Measurements from ENCODE around the gene MB21D2. TPM values are rescaled to one million over a fixed set of nuclear protein-coding genes. Genes with fewer than 3 reads are reported as not detected.

Gene MB21D2
- polyA plus RNA-seq, 2 donors: 0.61 to 1.6 TPM

GRCh38 chr3:192927016-192927415 lies 9.4 kb upstream of the MB21D2 start:
- H3K4me3 ChIP-seq (ENCODE audit: low read depth in 1 of 2, low read length in 2 of 2): no peak overlapping the region
- whole genome bisulfite sequencing, 2 donors: 83 to 87% methylated on average over 3 of the region's 3 CpGs
- H3K27ac ChIP-seq (ENCODE audit: low read depth in 2 of 2, low read length in 1 of 2): no peak overlapping the region
- H3K36me3 ChIP-seq (ENCODE audit: control insufficient read depth in 2 of 2, insufficient read depth in 2 of 2, low read length in 1 of 2): no peaks in the 10 kb centered on the region
- H3K27me3 ChIP-seq (ENCODE audit: control insufficient read depth in 1 of 2, insufficient read depth in 2 of 2, low read length in 2 of 2): no peaks in the 10 kb centered on the region
- no peaks in the 10 kb centered on the region for H3K4me1 ChIP-seq (ENCODE audit: control insufficient read depth in 2 of 2, insufficient read depth in 2 of 2, low read length in 1 of 2)
- H3K9me3 ChIP-seq (ENCODE audit: control insufficient read depth in 2 of 2, insufficient read depth in 1 of 2, low read depth in 1 of 2, low read length in 1 of 2): no peaks in the 10 kb centered on the region

- no peaks in the 10 kb centered on the region for H3K36me3 ChIP-seq (ENCODE audit: control insufficient read depth in 2 of 2, insufficient read depth in 2 of 2, low read length in 1 of 2)
- WGBS, 2 donors: 66 to 82% methylated on average over 2 of the region's 2 CpGs
- peaks cover 0 to 1% of the 10 kb centered on the region in 2 donors for H3K27me3 ChIP-seq (ENCODE audit: control insufficient read depth in 1 of 2, insufficient read depth in 2 of 2, low read length in 2 of 2)
- H3K4me1 ChIP-seq (ENCODE audit: control insufficient read depth in 2 of 2, insufficient read depth in 2 of 2, low read length in 1 of 2): no peaks in the 10 kb centered on the region
- H3K4me3 ChIP-seq (ENCODE audit: low read depth in 1 of 2, low read length in 2 of 2): no peak overlapping the region
- H3K9me3 ChIP-seq (ENCODE audit: control insufficient read depth in 2 of 2, insufficient read depth in 1 of 2, low read depth in 1 of 2, low read length in 1 of 2): no peaks in the 10 kb centered on the region
- H3K27ac ChIP-seq (ENCODE audit: low read depth in 2 of 2, low read length in 1 of 2): no peak overlapping the region
These were observed 6.1 kb upstream of the MB21D2 start for GRCh38 chr3:192923731-192924130.

- H3K27ac ChIP-seq (ENCODE audit: low read depth in 2 of 2, low read length in 1 of 2): no peak overlapping the region
- no peak overlapping the region for H3K4me3 ChIP-seq (ENCODE audit: low read depth in 1 of 2, low read length in 2 of 2)
- H3K36me3 ChIP-seq (ENCODE audit: control insufficient read depth in 2 of 2, insufficient read depth in 2 of 2, low read length in 1 of 2): no peaks in the 10 kb centered on the region
- no peaks in the 10 kb centered on the region for H3K4me1 ChIP-seq (ENCODE audit: control insufficient read depth in 2 of 2, insufficient read depth in 2 of 2, low read length in 1 of 2)
- no peaks in the 10 kb centered on the region for H3K9me3 ChIP-seq (ENCODE audit: control insufficient read depth in 2 of 2, insufficient read depth in 1 of 2, low read depth in 1 of 2, low read length in 1 of 2)
- H3K27me3 ChIP-seq (ENCODE audit: control insufficient read depth in 1 of 2, insufficient read depth in 2 of 2, low read length in 2 of 2): peaks cover 0 to 2% of the 10 kb centered on the region in 2 donors
These were observed 4.1 kb upstream of the MB21D2 start for GRCh38 chr3:192921793-192922192.

- Histone ChIP-seq H3K4me3 (ENCODE audit: low read depth in 1 of 2, low read length in 2 of 2) (no peak overlapping the region), H3K4me1 (ENCODE audit: control insufficient read depth in 2 of 2, insufficient read depth in 2 of 2, low read length in 1 of 2) (no peaks in the 10 kb centered on the region), H3K9me3 (ENCODE audit: control insufficient read depth in 2 of 2, insufficient read depth in 1 of 2, low read depth in 1 of 2, low read length in 1 of 2) (no peaks in the 10 kb centered on the region), H3K27ac (ENCODE audit: low read depth in 2 of 2, low read length in 1 of 2) (no peak overlapping the region), H3K27me3 (ENCODE audit: control insufficient read depth in 1 of 2, insufficient read depth in 2 of 2, low read length in 2 of 2) (peaks cover 0 to 2% of the 10 kb centered on the region in 2 donors), H3K36me3 (ENCODE audit: control insufficient read depth in 2 of 2, insufficient read depth in 2 of 2, low read length in 1 of 2) (no peaks in the 10 kb centered on the region)
- WGBS, 2 donors: 91 to 95% methylated on average over 3 of the region's 3 CpGs
These were observed 2.8 kb upstream of the MB21D2 start for GRCh38 chr3:192920411-192920810.

- WGBS, 2 donors: 75 to 87% methylated on average over 10 of the region's 10 CpGs
- Histone ChIP-seq H3K27me3 (ENCODE audit: control insufficient read depth in 1 of 2, insufficient read depth in 2 of 2, low read length in 2 of 2) (peaks cover 0 to 2% of the 10 kb centered on the region in 2 donors), H3K36me3 (ENCODE audit: control insufficient read depth in 2 of 2, insufficient read depth in 2 of 2, low read length in 1 of 2) (no peaks in the 10 kb centered on the region), H3K27ac (ENCODE audit: low read depth in 2 of 2, low read length in 1 of 2) (no peak overlapping the region), H3K9me3 (ENCODE audit: control insufficient read depth in 2 of 2, insufficient read depth in 1 of 2, low read depth in 1 of 2, low read length in 1 of 2) (no peaks in the 10 kb centered on the region), H3K4me3 (ENCODE audit: low read depth in 1 of 2, low read length in 2 of 2) (no peak overlapping the region), H3K4me1 (ENCODE audit: control insufficient read depth in 2 of 2, insufficient read depth in 2 of 2, low read length in 1 of 2) (no peaks in the 10 kb centered on the region)
These were observed 2.2 kb upstream of the MB21D2 start for GRCh38 chr3:192919901-192920300.

GRCh38 chr3:192918275-192918588 lies 576 bp upstream of the MB21D2 start:
- H3K36me3 ChIP-seq (ENCODE audit: control insufficient read depth in 2 of 2, insufficient read depth in 2 of 2, low read length in 1 of 2): no peaks in the 10 kb centered on the region
- peak overlapping the region; percentile 79 to 83 for H3K4me3 ChIP-seq (ENCODE audit: low read depth in 1 of 2, low read length in 2 of 2)
- no peaks in the 10 kb centered on the region for H3K4me1 ChIP-seq (ENCODE audit: control insufficient read depth in 2 of 2, insufficient read depth in 2 of 2, low read length in 1 of 2)
- H3K9me3 ChIP-seq (ENCODE audit: control insufficient read depth in 2 of 2, insufficient read depth in 1 of 2, low read depth in 1 of 2, low read length in 1 of 2): no peaks in the 10 kb centered on the region
- peak overlapping the region; percentile 90 for H3K27ac ChIP-seq (ENCODE audit: low read depth in 2 of 2, low read length in 1 of 2)
- 0 to 2% methylated on average over 13 of the region's 13 CpGs for WGBS, 2 donors
- peaks cover 0 to 2% of the 10 kb centered on the region in 2 donors for H3K27me3 ChIP-seq (ENCODE audit: control insufficient read depth in 1 of 2, insufficient read depth in 2 of 2, low read length in 2 of 2)

GRCh38 chr3:192917028-192917403 lies 640 bp downstream of the MB21D2 start:
- WGBS, 2 donors: 0 to 1% methylated on average over 30 of the region's 30 CpGs
- Histone ChIP-seq H3K27me3 (ENCODE audit: control insufficient read depth in 1 of 2, insufficient read depth in 2 of 2, low read length in 2 of 2) (peaks cover 0 to 2% of the 10 kb centered on the region in 2 donors), H3K4me3 (ENCODE audit: low read depth in 1 of 2, low read length in 2 of 2) (peak overlapping the region; percentile 79 to 83), H3K4me1 (ENCODE audit: control insufficient read depth in 2 of 2, insufficient read depth in 2 of 2, low read length in 1 of 2) (no peaks in the 10 kb centered on the region), H3K36me3 (ENCODE audit: control insufficient read depth in 2 of 2, insufficient read depth in 2 of 2, low read length in 1 of 2) (no peaks in the 10 kb centered on the region), H3K9me3 (ENCODE audit: control insufficient read depth in 2 of 2, insufficient read depth in 1 of 2, low read depth in 1 of 2, low read length in 1 of 2) (no peaks in the 10 kb centered on the region), H3K27ac (ENCODE audit: low read depth in 2 of 2, low read length in 1 of 2) (peak overlapping the region; percentile 90)

GRCh38 chr3:192916371-192917027 lies 1.2 kb downstream of the MB21D2 start:
- peak overlapping the region; percentile 79 to 83 for H3K4me3 ChIP-seq (ENCODE audit: low read depth in 1 of 2, low read length in 2 of 2)
- no peaks in the 10 kb centered on the region for H3K4me1 ChIP-seq (ENCODE audit: control insufficient read depth in 2 of 2, insufficient read depth in 2 of 2, low read length in 1 of 2)
- H3K27ac ChIP-seq (ENCODE audit: low read depth in 2 of 2, low read length in 1 of 2): peak overlapping the region; percentile 90
- WGBS, 2 donors: 1 to 3% methylated on average over 35 of the region's 35 CpGs
- H3K27me3 ChIP-seq (ENCODE audit: control insufficient read depth in 1 of 2, insufficient read depth in 2 of 2, low read length in 2 of 2): peaks cover 0 to 2% of the 10 kb centered on the region in 2 donors
- no peaks in the 10 kb centered on the region for H3K36me3 ChIP-seq (ENCODE audit: control insufficient read depth in 2 of 2, insufficient read depth in 2 of 2, low read length in 1 of 2)
- no peaks in the 10 kb centered on the region for H3K9me3 ChIP-seq (ENCODE audit: control insufficient read depth in 2 of 2, insufficient read depth in 1 of 2, low read depth in 1 of 2, low read length in 1 of 2)

GRCh38 chr3:192915722-192916121 lies 1.9 kb downstream of the MB21D2 start:
- H3K27me3 ChIP-seq (ENCODE audit: control insufficient read depth in 1 of 2, insufficient read depth in 2 of 2, low read length in 2 of 2): peaks cover 0 to 2% of the 10 kb centered on the region in 2 donors
- no peaks in the 10 kb centered on the region for H3K9me3 ChIP-seq (ENCODE audit: control insufficient read depth in 2 of 2, insufficient read depth in 1 of 2, low read depth in 1 of 2, low read length in 1 of 2)
- H3K36me3 ChIP-seq (ENCODE audit: control insufficient read depth in 2 of 2, insufficient read depth in 2 of 2, low read length in 1 of 2): no peaks in the 10 kb centered on the region
- H3K4me3 ChIP-seq (ENCODE audit: low read depth in 1 of 2, low read length in 2 of 2): no peak overlapping the region
- no peak overlapping the region for H3K27ac ChIP-seq (ENCODE audit: low read depth in 2 of 2, low read length in 1 of 2)
- no peaks in the 10 kb centered on the region for H3K4me1 ChIP-seq (ENCODE audit: control insufficient read depth in 2 of 2, insufficient read depth in 2 of 2, low read length in 1 of 2)
- 61 to 68% methylated on average over 2 of the region's 2 CpGs for WGBS, 2 donors

GRCh38 chr3:192915304-192915703 lies 2.4 kb downstream of the MB21D2 start:
- H3K9me3 ChIP-seq (ENCODE audit: control insufficient read depth in 2 of 2, insufficient read depth in 1 of 2, low read depth in 1 of 2, low read length in 1 of 2): no peaks in the 10 kb centered on the region
- H3K4me1 ChIP-seq (ENCODE audit: control insufficient read depth in 2 of 2, insufficient read depth in 2 of 2, low read length in 1 of 2): no peaks in the 10 kb centered on the region
- WGBS, 2 donors: 60 to 62% methylated on average over 3 of the region's 3 CpGs
- H3K27me3 ChIP-seq (ENCODE audit: control insufficient read depth in 1 of 2, insufficient read depth in 2 of 2, low read length in 2 of 2): peaks cover 0 to 2% of the 10 kb centered on the region in 2 donors
- H3K27ac ChIP-seq (ENCODE audit: low read depth in 2 of 2, low read length in 1 of 2): no peak overlapping the region
- H3K36me3 ChIP-seq (ENCODE audit: control insufficient read depth in 2 of 2, insufficient read depth in 2 of 2, low read length in 1 of 2): no peaks in the 10 kb centered on the region
- no peak overlapping the region for H3K4me3 ChIP-seq (ENCODE audit: low read depth in 1 of 2, low read length in 2 of 2)
